Measurements from ENCODE around the gene EMP2. TPM values are rescaled to one million over a fixed set of nuclear protein-coding genes. Genes with fewer than 3 reads are reported as not detected.

EMP2 gene
- total RNA-seq, 1 experiment from 2014 or later, result 14.4 TPM

DNA sequence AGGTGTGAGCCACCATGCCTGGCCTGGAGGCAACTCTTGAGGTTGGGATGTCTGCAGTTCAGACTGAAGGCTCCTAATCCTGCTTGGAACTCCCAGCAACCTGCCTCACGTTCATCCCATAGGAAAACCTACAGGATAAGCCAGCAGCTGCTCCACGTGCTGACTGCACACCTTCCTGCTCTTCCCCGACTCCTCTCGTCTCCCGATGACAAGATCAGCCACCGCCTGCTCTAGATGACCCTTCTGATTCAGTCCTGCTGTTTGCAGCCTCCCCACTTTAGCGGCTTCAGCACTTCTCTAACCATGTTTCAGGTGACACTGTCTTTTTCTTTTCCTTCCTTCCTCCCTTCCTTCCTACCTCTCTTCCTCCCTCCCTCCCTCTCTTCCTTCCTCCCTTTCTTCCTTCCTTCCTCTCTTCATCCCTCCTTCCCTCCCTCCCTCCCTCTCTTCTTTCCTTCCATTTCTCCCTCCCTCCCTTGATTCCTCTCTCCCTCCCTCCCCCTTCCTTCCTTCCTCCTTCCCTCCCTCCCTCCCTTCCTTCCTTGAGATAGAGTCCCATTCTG lies 61.8 kb downstream of the EMP2 start:
- Mint-ChIP-seq H3K9me3 (peaks cover 2% of the 10 kb centered on the region in 2 experiments; a peak in 2 of 5 replicates), H3K36me3 (ENCODE audit: insufficient read depth in 1 of 3, low read depth in 3 of 3) (no peaks in the 10 kb centered on the region), H3K27ac (no peak overlapping the region; a peak in 1 of 7 replicates), H3K4me3 (no peak overlapping the region), H3K27me3 (ENCODE audit: low read depth) (no peaks in the 10 kb centered on the region; the same call in 1 of the 2 replicates), H3K4me1 (0 out of 4 replicates have a peak, but pooled peaks cover 0 to 5% of the 10 kb centered on the region in 2 experiments)
- Histone ChIP-seq H3K27ac (ENCODE audit: insufficient read length, low read depth, low read length) (no peak overlapping the region), H3K79me1 (ENCODE audit: insufficient read depth, low read depth, low read length, poor library complexity, severe bottlenecking) (no peaks in the 10 kb centered on the region), H3K14ac (ENCODE audit: insufficient read depth, low read length) (no peak overlapping the region), H2AFZ (ENCODE audit: low read length) (no peak overlapping the region), H3K56ac (ENCODE audit: insufficient read length, low read depth, low read length) (no peak overlapping the region), H4K8ac (replicated peaks; ENCODE audit: insufficient read length, low read depth, low read length) (no peak overlapping the region), H2BK5ac (ENCODE audit: insufficient read length, low read length) (no peak overlapping the region), H2BK15ac (ENCODE audit: low read depth, low read length) (no peak overlapping the region), H2BK20ac (ENCODE audit: low read depth, low read length, poor library complexity, severe bottlenecking) (no peak overlapping the region), H3K27me3 (ENCODE audit: insufficient read depth, low read length) (no peaks in the 10 kb centered on the region), H2BK120ac (ENCODE audit: low read depth, low read length, poor library complexity, severe bottlenecking) (no peak overlapping the region), H3K18ac (ENCODE audit: insufficient read length, low read depth, low read length) (no peak overlapping the region), H3K4me1 (ENCODE audit: insufficient read depth, low read length) (no peaks in the 10 kb centered on the region; the same call in 1 of the 2 replicates), H2AK5ac (ENCODE audit: insufficient read length, low read length) (no peak overlapping the region), H3K79me2 (ENCODE audit: insufficient read depth, low read length) (no peaks in the 10 kb centered on the region), H3K4ac (ENCODE audit: low read depth, low read length) (no peak overlapping the region), H3K23ac (ENCODE audit: insufficient read length, low read depth, low read length) (no peak overlapping the region), H3K9me3 (ENCODE audit: control insufficient read depth, low read depth, low read length) (no peaks in the 10 kb centered on the region), H3K23me2 (ENCODE audit: insufficient read length, low read depth, low read length, poor library complexity, severe bottlenecking) (no peaks in the 10 kb centered on the region), H4K5ac (ENCODE audit: insufficient read length, low read depth, low read length) (no peak overlapping the region), H3K4me2 (ENCODE audit: insufficient read depth, insufficient read length, low read length) (no peak overlapping the region), H4K91ac (ENCODE audit: insufficient read length, low read depth, low read length) (no peak overlapping the region), H3K9ac (ENCODE audit: extremely low read depth, insufficient read length, low read length) (no peak overlapping the region), H3T11ph (ENCODE audit: low read length) (no peak overlapping the region), H2BK12ac (ENCODE audit: insufficient read length, low read depth, low read length) (no peak overlapping the region), H4K20me1 (ENCODE audit: control insufficient read depth, insufficient read depth, insufficient read length) (no peaks in the 10 kb centered on the region)
- TF ChIP-seq, protein P1, sequence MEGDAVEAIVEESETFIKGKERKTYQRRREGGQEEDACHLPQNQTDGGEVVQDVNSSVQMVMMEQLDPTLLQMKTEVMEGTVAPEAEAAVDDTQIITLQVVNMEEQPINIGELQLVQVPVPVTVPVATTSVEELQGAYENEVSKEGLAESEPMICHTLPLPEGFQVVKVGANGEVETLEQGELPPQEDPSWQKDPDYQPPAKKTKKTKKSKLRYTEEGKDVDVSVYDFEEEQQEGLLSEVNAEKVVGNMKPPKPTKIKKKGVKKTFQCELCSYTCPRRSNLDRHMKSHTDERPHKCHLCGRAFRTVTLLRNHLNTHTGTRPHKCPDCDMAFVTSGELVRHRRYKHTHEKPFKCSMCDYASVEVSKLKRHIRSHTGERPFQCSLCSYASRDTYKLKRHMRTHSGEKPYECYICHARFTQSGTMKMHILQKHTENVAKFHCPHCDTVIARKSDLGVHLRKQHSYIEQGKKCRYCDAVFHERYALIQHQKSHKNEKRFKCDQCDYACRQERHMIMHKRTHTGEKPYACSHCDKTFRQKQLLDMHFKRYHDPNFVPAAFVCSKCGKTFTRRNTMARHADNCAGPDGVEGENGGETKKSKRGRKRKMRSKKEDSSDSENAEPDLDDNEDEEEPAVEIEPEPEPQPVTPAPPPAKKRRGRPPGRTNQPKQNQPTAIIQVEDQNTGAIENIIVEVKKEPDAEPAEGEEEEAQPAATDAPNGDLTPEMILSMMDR (conservative IDR thresholded peaks at IDR 0.05), result no peak
- no peak for DNase-seq
- WGBS (ENCODE audit: extremely low coverage, insufficient read length, low lambda C conversion rate), result no CpG with 5 or more reads among the region's 7 CpGs

All from H9 (cell line).